Endodermal cell (in vitro differentiated cells): ENCODE data around the gene GDI2. TPM values are rescaled to one million over a fixed set of nuclear protein-coding genes. Genes with fewer than 3 reads are reported as not detected.

Source experiments
- DNase-seq: peaks from one replicate; pipeline ENCODE4 v3.0.0-alpha.2; 2017
- H3K27ac ChIP-seq: 2 replicates; pipeline ENCODE4 v1.5.1; 2013; ENCODE audit warnings: mild to moderate bottlenecking, low read depth, low read length, moderate library complexity
- H3K27me3 ChIP-seq: 2 replicates; pipeline ENCODE4 v1.6.1; 2013; ENCODE audit warnings: mild to moderate bottlenecking, low read length, moderate library complexity; ENCODE audit not compliant: insufficient read depth, control insufficient read depth, poor library complexity, severe bottlenecking
- H3K36me3 ChIP-seq: 2 replicates; pipeline ENCODE4 v1.7.0; 2013; ENCODE audit warnings: mild to moderate bottlenecking, low read length, moderate library complexity; ENCODE audit not compliant: control insufficient read depth, insufficient read depth
- H3K4me1 ChIP-seq: one replicate; pipeline ENCODE4 v1.7.0; 2013; ENCODE audit warnings: low read length; ENCODE audit not compliant: control insufficient read depth, insufficient read depth
- H3K4me3 ChIP-seq: 2 replicates; pipeline ENCODE4 v1.5.1; 2013; ENCODE audit warnings: mild to moderate bottlenecking, low read length, moderate library complexity
- H3K9ac ChIP-seq: 2 replicates; pipeline ENCODE4 v1.6.1; 2013; ENCODE audit warnings: mild to moderate bottlenecking, low read length, moderate library complexity; ENCODE audit not compliant: poor library complexity, severe bottlenecking; ENCODE audit errors: extremely low read depth
- H3K9me3 ChIP-seq: 2 replicates; pipeline ENCODE4 v1.6.1; 2013; ENCODE audit warnings: mild to moderate bottlenecking, low read length, moderate library complexity; ENCODE audit not compliant: control insufficient read depth
- H3K27ac Mint-ChIP-seq: 2 replicates; pipeline ENCODE4 v1.8.0; 2020; ENCODE audit warnings: mixed read lengths
- H3K27me3 Mint-ChIP-seq: 2 replicates; pipeline ENCODE4 v1.8.0; 2021; ENCODE audit warnings: mild to moderate bottlenecking, mixed read lengths; ENCODE audit not compliant: insufficient read depth
- H3K36me3 Mint-ChIP-seq: 2 replicates; pipeline ENCODE4 v1.8.0; 2020; ENCODE audit warnings: low read depth, mixed read lengths
- H3K4me1 Mint-ChIP-seq: 2 replicates; pipeline ENCODE4 v1.8.0; 2020; ENCODE audit warnings: mixed read lengths
- H3K4me3 Mint-ChIP-seq: 2 replicates; pipeline ENCODE4 v1.8.0; 2020; ENCODE audit warnings: mild to moderate bottlenecking, moderate library complexity, mixed read lengths
- H3K9me3 Mint-ChIP-seq: 2 replicates; pipeline ENCODE4 v1.8.0; 2020; ENCODE audit warnings: mild to moderate bottlenecking, mixed read lengths
- CTCF ChIP-seq: fragments of 200-600 bp; sonication (generic); conservative IDR thresholded peaks from 2 replicates; pipeline ENCODE4 v1.5.0; 2021; ENCODE audit warnings: antibody characterized with exemption, mild to moderate bottlenecking
- WGBS, 2 experiments: methylation state at CpG; one replicate each; pipeline versions ENCODE4 v1.1.5 to v1.1.7; 2013; ENCODE audit warnings: missing lambda C conversion rate in 2 of 2, mixed read lengths in 1 of 2; ENCODE audit not compliant: insufficient coverage in 1 of 2, insufficient read length in 1 of 2; 5-methylcytosine and 5-hydroxymethylcytosine counted together
- total RNA-seq, 2 donors: library from RNA; stranded (reverse); fragmentation: NEBNext Ultra II Directional in 1 of 2; extraction: Animal tissue kit (Norgen Biotek cat#: 25700) in 1 of 2; gene quantifications; 2 replicates in 1 of 2; 3 replicates in 1 of 2; pipeline ENCODE4 v1.2.1, GENCODE V29; 2021

GDI2 gene
- total RNA-seq, 2 donors from 2014 or later: 299 to 337 TPM

GRCh38 chr10:5766189-5766588 is 47.0 kb downstream of the GDI2 start:
- no peaks in the 10 kb centered on the region for H3K9me3 Mint-ChIP-seq

GRCh38 chr10:5765617-5766016 is 47.6 kb downstream of the GDI2 start:
- Mint-ChIP-seq H3K4me1 (no peaks in the 10 kb centered on the region), H3K4me3 (no peak overlapping the region), H3K36me3 (peaks cover 76% of the 10 kb centered on the region), H3K9me3 (no peaks in the 10 kb centered on the region), H3K27me3 (no peaks in the 10 kb centered on the region), H3K27ac (no peak overlapping the region)
- peaks cover 90% of the 10 kb centered on the region for H3K36me3 ChIP-seq
- no peaks in the 10 kb centered on the region for H3K4me1 ChIP-seq
- WGBS, 2 experiments: 100% methylated on average over 1 of the region's 2 CpGs
- H3K9me3 ChIP-seq: no peaks in the 10 kb centered on the region
- H3K9ac ChIP-seq: no peak overlapping the region
- H3K27me3 ChIP-seq: no peaks in the 10 kb centered on the region
- TF ChIP-seq CTCF: no peak
- DNase-seq: no peak
- no peak overlapping the region for H3K4me3 ChIP-seq
- H3K27ac ChIP-seq: no peak overlapping the region

More at GRCh38 chr10:5766189-5766588, 47.0 kb downstream of the GDI2 start:
- 89 to 93% methylated on average over 2 of the region's 2 CpGs for WGBS, 2 experiments
- Mint-ChIP-seq H3K4me1 (no peaks in the 10 kb centered on the region), H3K4me3 (no peak overlapping the region), H3K27ac (no peak overlapping the region), H3K36me3 (peaks cover 72% of the 10 kb centered on the region), H3K27me3 (no peaks in the 10 kb centered on the region)
- no peaks in the 10 kb centered on the region for H3K4me1 ChIP-seq
- no peak for DNase-seq
- H3K27me3 ChIP-seq: no peaks in the 10 kb centered on the region
- TF ChIP-seq CTCF: no peak
- peaks cover 88% of the 10 kb centered on the region for H3K36me3 ChIP-seq
- no peaks in the 10 kb centered on the region for H3K9me3 ChIP-seq
- no peak overlapping the region for H3K27ac ChIP-seq
- no peak overlapping the region for H3K4me3 ChIP-seq
- H3K9ac ChIP-seq: no peak overlapping the region

- H3K36me3 Mint-ChIP-seq: peaks cover 77% of the 10 kb centered on the region
- no peak overlapping the region for H3K4me3 Mint-ChIP-seq
- peak; percentile 37 for TF ChIP-seq CTCF
- Histone ChIP-seq H3K4me1 (no peaks in the 10 kb centered on the region), H3K9me3 (no peaks in the 10 kb centered on the region), H3K27ac (no peak overlapping the region), H3K4me3 (no peak overlapping the region), H3K36me3 (peaks cover 92% of the 10 kb centered on the region), H3K27me3 (no peaks in the 10 kb centered on the region), H3K9ac (no peak overlapping the region)
- no peak for DNase-seq
- H3K27me3 Mint-ChIP-seq: no peaks in the 10 kb centered on the region
- H3K27ac Mint-ChIP-seq: no peak overlapping the region
- WGBS, 2 experiments: 89 to 93% methylated on average over 8 to 10 of the region's 10 CpGs
- no peaks in the 10 kb centered on the region for H3K4me1 Mint-ChIP-seq
- no peaks in the 10 kb centered on the region for H3K9me3 Mint-ChIP-seq
Measured at GRCh38 chr10:5764422-5765297, 48.6 kb downstream of the GDI2 start.
